NCI-H345 (cell line): ENCODE data around the gene PRKG1.

Experiments used
- DNase-seq: peaks from one replicate; lab custom pipeline; 2025; lab: John Stamatoyannopoulos, UW

PRKG1 gene

GRCh38 chr10:51760864-51761640, 686.8 kb downstream of the PRKG1 start:
- no peak for DNase-seq

- no peak for DNase-seq
Observed at GRCh38 chr10:51763746-51764145, 689.5 kb downstream of the PRKG1 start.

- no peak for DNase-seq
Observed at GRCh38 chr10:51765284-51765971, 691.1 kb downstream of the PRKG1 start.

GRCh38 chr10:51766423-51767102, 692.3 kb downstream of the PRKG1 start:
- DNase-seq = no peak

GRCh38 chr10:51767103-51767763, 692.9 kb downstream of the PRKG1 start:
- DNase-seq = no peak

GRCh38 chr10:51768886-51769465, 694.7 kb downstream of the PRKG1 start:
- DNase-seq = no peak

- DNase-seq = no peak
Observed at GRCh38 chr10:51770709-51771108, 696.4 kb downstream of the PRKG1 start.

- no peak for DNase-seq
Observed at GRCh38 chr10:51772387-51772786, 698.1 kb downstream of the PRKG1 start.

- DNase-seq = no peak
Observed at GRCh38 chr10:51773681-51774080, 699.4 kb downstream of the PRKG1 start.

GRCh38 chr10:51783941-51784340, 709.7 kb downstream of the PRKG1 start:
- DNase-seq = no peak

GRCh38 chr10:51786016-51786683, 711.9 kb downstream of the PRKG1 start:
- no peak for DNase-seq

- no peak for DNase-seq
Observed at GRCh38 chr10:51786684-51787035, 712.4 kb downstream of the PRKG1 start.

- DNase-seq = no peak
Observed at GRCh38 chr10:51788273-51788672, 714.0 kb downstream of the PRKG1 start.

GRCh38 chr10:51789118-51789517, 714.8 kb downstream of the PRKG1 start:
- DNase-seq = no peak

GRCh38 chr10:51789903-51790302, 715.6 kb downstream of the PRKG1 start:
- DNase-seq = no peak

GRCh38 chr10:51792678-51793077, 718.4 kb downstream of the PRKG1 start:
- DNase-seq = no peak

GRCh38 chr10:51800121-51800520, 725.8 kb downstream of the PRKG1 start:
- no peak for DNase-seq

GRCh38 chr10:51800725-51801424, 726.6 kb downstream of the PRKG1 start:
- no peak for DNase-seq

GRCh38 chr10:51802030-51802429, 727.7 kb downstream of the PRKG1 start:
- no peak for DNase-seq

- DNase-seq = no peak
Observed at GRCh38 chr10:51804866-51805265, 730.6 kb downstream of the PRKG1 start.
